Pancreas (tissue), 10 donors: ENCODE results near the gene GATA2. TPM values are rescaled to one million over a fixed set of nuclear protein-coding genes. Genes with fewer than 3 reads are reported as not detected.
A peak's percentile ranks its signal among the peaks of the same experiment; 100 is the strongest.

ENCODE experiments used
- ATAC-seq, 4 donors: fragments of 200-7000 bp; cut with Tn5 transposase; one replicate each; pipeline versions ENCODE4 v1.8.0 to v1.9.1; 2020; ENCODE audit warnings: mild to moderate bottlenecking in 4 of 4, moderate library complexity in 4 of 4
- DNase-seq, 6 donors: peaks; one replicate each; pipeline ENCODE4 v3.0.0-alpha.2; 2020
- FAIRE-seq: peaks from 2 replicates; lab custom pipeline; 2012; peaks lifted over from hg19 to GRCh38; lab: Jason Lieb, UNC
- H3K27ac ChIP-seq, 4 donors: fragments of 200-600 bp; sonication (generic); 1 replicate in 3 of 4; 2 replicates in 1 of 4; pipeline versions ENCODE4 v1.5.0 to v1.8.0; 2020
- H3K27me3 ChIP-seq, 4 donors: fragments of 200-600 bp; one replicate each; pipeline ENCODE4 v1.8.0; 2021
- H3K36me3 ChIP-seq, 3 donors: fragments of 200-600 bp; sonication (generic) in 1 of 3; one replicate each; pipeline versions ENCODE4 v1.5.0 to v1.8.0; 2020 to 2021
- H3K4me1 ChIP-seq, 3 donors: fragments of 200-600 bp; one replicate each; pipeline ENCODE4 v1.8.0; 2021
- H3K4me3 ChIP-seq, 4 donors: fragments of 200-600 bp; sonication (generic) in 2 of 4; one replicate each; pipeline versions ENCODE4 v1.5.0 to v1.8.0; 2020 to 2021
- H3K9me3 ChIP-seq, 4 donors: fragments of 200-600 bp; one replicate each; pipeline ENCODE4 v1.8.0; 2021
- CTCF ChIP-seq, 4 donors: fragments of 200-600 bp; sonication (generic) in 3 of 4; IDR thresholded peaks; one replicate each; pipeline versions ENCODE4 v1.5.0 to v1.8.0; 2021; ENCODE audit warnings: antibody characterized with exemption in 4 of 4
- WGBS, 2 donors: extraction: QIAGEN DNeasy Blood & Tissue Kit; methylation state at CpG; one replicate each; pipeline ENCODE4 v1.1.7; 2013; 5-methylcytosine and 5-hydroxymethylcytosine counted together
- intact Hi-C, 3 donors: fragments of 100-400 bp; cut with DNase I; formaldehyde crosslinking; loops; one replicate each; pipeline versions ENCODE4 v1.11.1 to v1.14.2; 2022
- polyA plus RNA-seq, 2 donors: library from polyadenylated mRNA; stranded (reverse); fragments of 200-250 nt; gene quantifications; one replicate each; pipeline ENCODE4 v1.2.3, GENCODE V29; 2013
- total RNA-seq, 6 donors: library from RNA; stranded (reverse); fragmentation: NEBNext Ultra II Directional in 4 of 6; extraction: Animal tissue kit (Norgen Biotek cat#: 25700) in 4 of 6; gene quantifications; one replicate each; pipeline versions ENCODE4 v1.2.1 to v1.2.4, GENCODE V29; 2021 to 2023
- donor health status: healthy with polysubstance abuse.
- donor health status: DM: no; HTN: no; CAD: no; lungs with moderate emphysema.
- donor health status: DM: no; HTN: no; CAD: no.
- donor health status: control.
- donor health status: control.
- donor health status: Bipolar disorder and iron deficiency.
- donor health status: DM: yes; HTN: yes; CAD: no.
- donor health status: DM: no; HTN: no; CAD: no.
- donor health status: DM: no; HTN: no; CAD: no.
- donor health status: DM: yes; HTN: yes; CAD: no.

Gene GATA2
- total and polyA plus RNA-seq, 8 donors, result 6.2 to 17.1 (median 11.1) TPM

GRCh38 chr3:128503751-128504532 is 10.9 kb upstream of the GATA2 start:
- Histone ChIP-seq H3K4me3 (no peak overlapping the region), H3K27me3 (no peaks in the 10 kb centered on the region), H3K4me1 (no peaks in the 10 kb centered on the region), H3K9me3 (no peaks in the 10 kb centered on the region), H3K36me3 (no peaks in the 10 kb centered on the region), H3K27ac (no peak overlapping the region)
- no peak for FAIRE-seq
- WGBS, 2 donors, result 93 to 96% methylated on average over 10 of the region's 10 CpGs
- peak in 1 of 6 donors; percentile 52 for DNase-seq
- no peak for TF ChIP-seq CTCF (IDR thresholded peaks at IDR 0.05)
- no peak for ATAC-seq
- intact Hi-C loops, result no loop called here

- no peak for FAIRE-seq
- Histone ChIP-seq H3K27ac (no peak overlapping the region), H3K4me3 (no peak overlapping the region), H3K4me1 (no peaks in the 10 kb centered on the region), H3K36me3 (no peaks in the 10 kb centered on the region), H3K27me3 (no peaks in the 10 kb centered on the region), H3K9me3 (no peaks in the 10 kb centered on the region)
- DNase-seq, result peak in 1 of 6 donors; percentile 40
- intact Hi-C loops, result no loop called here
- peak in 2 of 4 donors; percentile 26 to 36 for ATAC-seq
- WGBS, 2 donors, result 84 to 85% methylated on average over 12 of the region's 12 CpGs
- TF ChIP-seq CTCF (IDR thresholded peaks at IDR 0.05), result no peak
These were observed 10.2 kb upstream of the GATA2 start for GRCh38 chr3:128503164-128503651.

GRCh38 chr3:128502712-128503111 is 9.7 kb upstream of the GATA2 start:
- no peak for TF ChIP-seq CTCF (IDR thresholded peaks at IDR 0.05)
- Histone ChIP-seq H3K9me3 (no peaks in the 10 kb centered on the region), H3K4me3 (no peak overlapping the region), H3K27me3 (no peaks in the 10 kb centered on the region), H3K27ac (no peak overlapping the region), H3K4me1 (no peaks in the 10 kb centered on the region), H3K36me3 (no peaks in the 10 kb centered on the region)
- FAIRE-seq (no peak), DNase-seq (peak in 1 of 6 donors; percentile 19), ATAC-seq (no peak)
- 90 to 92% methylated on average over 5 of the region's 5 CpGs for WGBS, 2 donors
- intact Hi-C loops, result no loop called here

- ATAC-seq (no peak), FAIRE-seq (no peak), DNase-seq (no peak)
- Histone ChIP-seq H3K27ac (no peak overlapping the region), H3K4me1 (no peaks in the 10 kb centered on the region), H3K27me3 (no peaks in the 10 kb centered on the region), H3K36me3 (no peaks in the 10 kb centered on the region), H3K4me3 (no peak overlapping the region), H3K9me3 (no peaks in the 10 kb centered on the region)
- no peak for TF ChIP-seq CTCF (IDR thresholded peaks at IDR 0.05)
- WGBS, 2 donors, result 72 to 75% methylated on average over 3 of the region's 3 CpGs
- intact Hi-C loops, result no loop called here
These were observed 8.4 kb upstream of the GATA2 start for GRCh38 chr3:128501431-128501830.

GRCh38 chr3:128500556-128500955 is 7.6 kb upstream of the GATA2 start:
- ATAC-seq, result no peak
- TF ChIP-seq CTCF (IDR thresholded peaks at IDR 0.05), result no peak

More at GRCh38 chr3:128500556-128500955, 7.6 kb upstream of the GATA2 start:
- FAIRE-seq (no peak), DNase-seq (no peak)
- no peaks in the 10 kb centered on the region for H3K9me3 ChIP-seq
- H3K27me3 ChIP-seq, result no peaks in the 10 kb centered on the region
- no peaks in the 10 kb centered on the region for H3K36me3 ChIP-seq
- H3K27ac ChIP-seq, result no peak overlapping the region
- H3K4me3 ChIP-seq, result no peak overlapping the region
- intact Hi-C loops, result no loop called here
- no peaks in the 10 kb centered on the region for H3K4me1 ChIP-seq
- WGBS, 2 donors, result 89 to 91% methylated on average over 4 of the region's 4 CpGs
